ENCODE results near the gene TMEM147.

TMEM147 gene

GRCh38 chr19:35521124-35521743 is 24.2 kb upstream of the TMEM147 start:
- DNase-seq = no peak

- no peak for DNase-seq
Observed at GRCh38 chr19:35522745-35523327, 22.6 kb upstream of the TMEM147 start.

GRCh38 chr19:35524181-35524837 is 21.1 kb upstream of the TMEM147 start:
- DNase-seq = no peak

- no peak for DNase-seq
Observed at GRCh38 chr19:35525873-35526272, 19.6 kb upstream of the TMEM147 start.

- no peak for DNase-seq
Observed at GRCh38 chr19:35528218-35529038, 17.0 kb upstream of the TMEM147 start, which contains the start of gene SBSN. Gene SBSN, minus strand, starts transcription at chr19:35528311. Its CDS starts 30 bp downstream, at chr19:35528281.

GRCh38 chr19:35529241-35530218 is 15.9 kb upstream of the TMEM147 start:
- DNase-seq = peak; percentile 43

- DNase-seq = no peak
Observed at GRCh38 chr19:35531291-35531690, 14.1 kb upstream of the TMEM147 start.

- no peak for DNase-seq
Observed at GRCh38 chr19:35533201-35533821, 12.1 kb upstream of the TMEM147 start, which contains the start of gene GAPDHS. Gene GAPDHS, plus strand, starts transcription at chr19:35533456. Its CDS starts 72 bp downstream, at chr19:35533528.

GRCh38 chr19:35533822-35534392 is 11.5 kb upstream of the TMEM147 start:
- DNase-seq = peak; percentile 74

GRCh38 chr19:35534803-35535480 is 10.5 kb upstream of the TMEM147 start:
- no peak for DNase-seq

- no peak for DNase-seq
Observed at GRCh38 chr19:35539314-35539713, 6.1 kb upstream of the TMEM147 start.

GRCh38 chr19:35539850-35540249 is 5.6 kb upstream of the TMEM147 start:
- DNase-seq = no peak

GRCh38 chr19:35540356-35540927 is 5.0 kb upstream of the TMEM147 start:
- no peak for DNase-seq

GRCh38 chr19:35542209-35542608 is 3.2 kb upstream of the TMEM147 start:
- no peak for DNase-seq

GRCh38 chr19:35543280-35544109 is 1.9 kb upstream of the TMEM147 start:
- no peak for DNase-seq

- no peak for DNase-seq
Observed at GRCh38 chr19:35544110-35544802, 1.2 kb upstream of the TMEM147 start.

- peak; percentile 64 for DNase-seq
Observed at GRCh38 chr19:35545855-35546381, 492 bp downstream of the TMEM147 start.

GRCh38 chr19:35546532-35546931 is 1.1 kb downstream of the TMEM147 start:
- DNase-seq = no peak
